Measurements from ENCODE around the gene ANKS1B. TPM values are rescaled to one million over a fixed set of nuclear protein-coding genes. Genes with fewer than 3 reads are reported as not detected.

Gene ANKS1B
- total RNA-seq, 4 donors from 2014 or later: 34.5 to 81.9 (median 71.1) TPM

DNA sequence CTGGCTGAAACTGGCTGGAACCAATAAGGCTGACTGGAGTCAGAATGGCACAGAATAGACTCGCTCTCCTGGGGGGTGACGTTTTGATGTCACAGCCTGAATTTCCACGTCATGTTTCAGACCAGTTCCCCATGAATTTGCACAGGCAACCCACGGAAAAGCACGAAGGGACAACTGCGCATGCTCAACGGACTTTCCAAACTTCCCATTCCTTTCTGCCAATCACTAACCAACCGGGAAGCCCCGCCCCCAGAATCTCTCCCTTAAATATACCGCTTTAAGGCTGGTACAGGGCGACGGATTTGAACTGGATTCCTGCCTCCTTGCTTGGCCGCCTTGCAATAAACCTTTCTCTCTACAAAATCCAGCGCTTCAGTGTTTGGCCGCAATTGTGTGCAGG, 904.9 kb downstream of the ANKS1B start:
- Histone ChIP-seq H3K4me3 (replicated peaks in 1 of 3) (no peak overlapping the region), H3K4me1 (no peaks in the 10 kb centered on the region), H3K36me3 (no peaks in the 10 kb centered on the region), H3K27me3 (no peaks in the 10 kb centered on the region), H3K9me3 (no peaks in the 10 kb centered on the region), H3K27ac (no peak overlapping the region)
- DNase-seq: no peak
- WGBS, 2 donors: 90 to 92% methylated on average over 15 of the region's 15 CpGs
- intact Hi-C loops (cut with DNase I): no loop called here
- TF ChIP-seq, protein P1, sequence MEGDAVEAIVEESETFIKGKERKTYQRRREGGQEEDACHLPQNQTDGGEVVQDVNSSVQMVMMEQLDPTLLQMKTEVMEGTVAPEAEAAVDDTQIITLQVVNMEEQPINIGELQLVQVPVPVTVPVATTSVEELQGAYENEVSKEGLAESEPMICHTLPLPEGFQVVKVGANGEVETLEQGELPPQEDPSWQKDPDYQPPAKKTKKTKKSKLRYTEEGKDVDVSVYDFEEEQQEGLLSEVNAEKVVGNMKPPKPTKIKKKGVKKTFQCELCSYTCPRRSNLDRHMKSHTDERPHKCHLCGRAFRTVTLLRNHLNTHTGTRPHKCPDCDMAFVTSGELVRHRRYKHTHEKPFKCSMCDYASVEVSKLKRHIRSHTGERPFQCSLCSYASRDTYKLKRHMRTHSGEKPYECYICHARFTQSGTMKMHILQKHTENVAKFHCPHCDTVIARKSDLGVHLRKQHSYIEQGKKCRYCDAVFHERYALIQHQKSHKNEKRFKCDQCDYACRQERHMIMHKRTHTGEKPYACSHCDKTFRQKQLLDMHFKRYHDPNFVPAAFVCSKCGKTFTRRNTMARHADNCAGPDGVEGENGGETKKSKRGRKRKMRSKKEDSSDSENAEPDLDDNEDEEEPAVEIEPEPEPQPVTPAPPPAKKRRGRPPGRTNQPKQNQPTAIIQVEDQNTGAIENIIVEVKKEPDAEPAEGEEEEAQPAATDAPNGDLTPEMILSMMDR (IDR thresholded peaks at IDR 0.05): no peak
- no peak for TF ChIP-seq POLR2A (IDR thresholded peaks at IDR 0.05)

DNA sequence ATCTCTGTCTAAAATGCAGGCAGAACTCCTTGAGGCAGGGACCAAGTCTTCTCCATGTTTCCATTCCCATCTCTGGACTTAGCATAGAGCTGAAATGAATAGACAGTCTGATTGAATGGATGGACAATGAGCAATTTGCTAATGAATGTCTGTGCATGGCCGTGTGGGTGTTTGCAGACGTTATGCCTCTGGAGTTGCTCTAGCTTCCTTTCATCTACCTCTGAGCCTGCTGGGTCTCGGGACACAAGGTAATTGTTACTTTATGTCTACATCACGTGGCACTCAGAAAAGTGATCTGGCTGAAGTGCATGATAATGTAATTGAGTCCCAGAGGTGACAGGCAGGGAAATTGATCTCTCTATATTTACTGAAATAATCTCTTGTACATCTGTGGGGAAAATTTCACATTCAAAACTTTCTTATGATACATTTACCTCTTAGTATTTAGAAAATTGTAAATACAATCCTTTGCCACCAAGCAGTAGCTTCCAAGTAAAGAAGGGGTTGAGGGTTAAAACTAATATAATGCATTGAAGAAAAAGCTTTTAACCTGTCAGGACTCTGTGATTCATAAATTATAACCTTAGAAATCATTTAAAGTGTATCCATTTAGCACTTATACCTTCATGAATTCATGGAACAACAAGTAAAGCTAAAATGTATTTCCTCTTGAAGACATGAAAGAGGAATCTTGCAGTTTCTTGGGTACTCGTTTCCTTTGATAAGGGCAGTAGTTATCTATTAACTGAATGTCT, 915.6 kb downstream of the ANKS1B start:
- TF ChIP-seq, protein P1 (IDR thresholded peaks at IDR 0.05): no peak
- TF ChIP-seq POLR2A (IDR thresholded peaks at IDR 0.05): no peak
- 60 to 65% methylated on average over 5 of the region's 5 CpGs for WGBS, 2 donors
- H3K4me3 ChIP-seq (replicated peaks in 1 of 3): no peak overlapping the region
- no peaks in the 10 kb centered on the region for H3K27me3 ChIP-seq
- no peak for DNase-seq
- H3K9me3 ChIP-seq: no peaks in the 10 kb centered on the region
- H3K27ac ChIP-seq: no peak overlapping the region
- H3K36me3 ChIP-seq: no peaks in the 10 kb centered on the region
- intact Hi-C loops (cut with DNase I): no loop called here
- H3K4me1 ChIP-seq: no peaks in the 10 kb centered on the region

- DNase-seq: no peak
- no peaks in the 10 kb centered on the region for H3K27me3 ChIP-seq
- H3K9me3 ChIP-seq: no peaks in the 10 kb centered on the region
- no peaks in the 10 kb centered on the region for H3K36me3 ChIP-seq
- TF ChIP-seq, protein P1 (IDR thresholded peaks at IDR 0.05): no peak
- TF ChIP-seq POLR2A (IDR thresholded peaks at IDR 0.05): no peak
- intact Hi-C loops (cut with DNase I): no loop called here
- H3K4me3 ChIP-seq (replicated peaks in 1 of 3): no peak overlapping the region
- 100% methylated on average over 1 of the region's 1 CpG for WGBS, 2 donors
- no peaks in the 10 kb centered on the region for H3K4me1 ChIP-seq
- H3K27ac ChIP-seq: no peak overlapping the region
Observed at GRCh38 chr12:99067171-99067785, 917.5 kb downstream of the ANKS1B start.

- no peak for DNase-seq
- intact Hi-C loops (cut with DNase I): no loop called here
- Histone ChIP-seq H3K9me3 (no peaks in the 10 kb centered on the region), H3K4me1 (no peaks in the 10 kb centered on the region), H3K36me3 (no peaks in the 10 kb centered on the region), H3K4me3 (replicated peaks in 1 of 3) (no peak overlapping the region), H3K27ac (no peak overlapping the region), H3K27me3 (no peaks in the 10 kb centered on the region)
- TF ChIP-seq, protein P1 (IDR thresholded peaks at IDR 0.05): no peak
- no peak for TF ChIP-seq POLR2A (IDR thresholded peaks at IDR 0.05)
- 89 to 95% methylated on average over 3 of the region's 3 CpGs for WGBS, 2 donors
Observed at GRCh38 chr12:99066726-99067125, 918.0 kb downstream of the ANKS1B start.

DNA sequence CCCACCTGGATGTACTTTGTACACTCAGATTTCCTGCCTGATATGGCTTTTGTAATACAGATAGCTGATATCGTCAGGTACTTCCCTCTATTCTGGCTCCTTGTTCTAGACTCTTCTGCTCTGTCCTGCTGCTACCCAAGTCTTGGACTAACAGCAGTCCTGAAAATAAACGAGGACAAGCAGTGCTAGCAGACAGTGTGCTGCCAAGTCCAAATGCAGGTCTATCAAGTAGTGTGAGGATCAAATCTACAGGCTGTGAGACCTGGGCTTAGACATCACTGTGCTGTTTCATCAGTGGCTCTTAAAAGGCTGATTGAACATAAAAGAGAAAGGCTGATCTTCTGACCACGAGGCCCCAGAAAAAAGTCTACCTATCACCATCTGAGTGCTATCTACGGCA, 921.6 kb downstream of the ANKS1B start:
- Histone ChIP-seq H3K27me3 (no peaks in the 10 kb centered on the region), H3K4me1 (no peaks in the 10 kb centered on the region), H3K9me3 (no peaks in the 10 kb centered on the region), H3K36me3 (no peaks in the 10 kb centered on the region), H3K27ac (no peak overlapping the region), H3K4me3 (replicated peaks in 1 of 3) (no peak overlapping the region)
- intact Hi-C loops (cut with DNase I): no loop called here
- WGBS, 2 donors: 74 to 76% methylated on average over 4 of the region's 4 CpGs
- DNase-seq: no peak
- TF ChIP-seq, protein P1 (IDR thresholded peaks at IDR 0.05): no peak
- no peak for TF ChIP-seq POLR2A (IDR thresholded peaks at IDR 0.05)

All from thyroid gland (tissue), 4 donors.